OCI-LY3 (cell line): Measurements from ENCODE around the gene MTHFR.

Experiments used
- H2AFZ ChIP-seq: fragments of 200-600, 300-600 bp; shearing (Covaris generic); 2 replicates; pipeline ENCODE4 v1.6.0; 2014; ENCODE audit warnings: antibody characterized with exemption, low read depth, low read length
- H3K27ac ChIP-seq: fragments of 200-600, 300-600 bp; sonication (generic); 2 replicates; pipeline ENCODE4 v1.5.1; 2014; ENCODE audit warnings: mild to moderate bottlenecking, low read length, moderate library complexity, mixed read lengths
- H3K27me3 ChIP-seq: fragments of 200-600, 300-600 bp; sonication (generic); 2 replicates; pipeline ENCODE4 v1.6.1; 2014; ENCODE audit warnings: low read depth, low read length, mixed read lengths
- H3K36me3 ChIP-seq: fragments of 200-600, 300-600 bp; sonication (generic); replicated peaks from 2 replicates; pipeline ENCODE3; 2014; ENCODE audit warnings: low read depth, low read length, mixed read lengths
- H3K4me1 ChIP-seq: fragments of 300-600, 200-600 bp; sonication (generic); 2 replicates; pipeline ENCODE4 v1.6.1; 2014; ENCODE audit warnings: low read length, mixed read lengths
- H3K4me2 ChIP-seq: fragments of 200-600, 300-600 bp; sonication (generic); 2 replicates; pipeline ENCODE4 v1.6.1; 2014; ENCODE audit warnings: low read length, mixed read lengths
- H3K4me3 ChIP-seq: fragments of 300-600, 200-600 bp; sonication (generic); 2 replicates; pipeline ENCODE4 v1.5.1; 2014; ENCODE audit warnings: antibody characterized with exemption, mild to moderate bottlenecking, low read length, moderate library complexity
- H3K79me2 ChIP-seq: fragments of 300-600, 200-600 bp; shearing (Covaris generic); 2 replicates; pipeline ENCODE4 v1.6.1; 2014; ENCODE audit warnings: mild to moderate bottlenecking, low read length, mixed read lengths
- H3K9ac ChIP-seq: fragments of 300-600, 200-600 bp; shearing (Covaris generic); 2 replicates; pipeline ENCODE4 v1.6.0; 2014; ENCODE audit warnings: mild to moderate bottlenecking, low read length, moderate library complexity
- H3K9me3 ChIP-seq: fragments of 200-600, 300-600 bp; shearing (Covaris generic); 2 replicates; pipeline ENCODE4 v1.6.1; 2014; ENCODE audit warnings: low read length, mixed read lengths; ENCODE audit not compliant: insufficient read depth
- H4K20me1 ChIP-seq: fragments of 200-600, 300-600 bp; sonication (generic); 2 replicates; pipeline ENCODE4 v1.6.1; 2016; ENCODE audit warnings: low read length, mixed read lengths; ENCODE audit not compliant: insufficient read depth
- EZH2phosphoT487 ChIP-seq: fragments of 200-600 bp; shearing (Covaris generic); IDR thresholded peaks from 2 replicates; pipeline ENCODE4 v1.6.1; 2018; ENCODE audit warnings: antibody characterized with exemption, mixed run types, low read depth
- TF ChIP-seq, protein P1 (sequence below): fragments of 200-600, 300-600 bp; sonication (generic); IDR thresholded peaks from 2 replicates; pipeline ENCODE4 v1.5.1; 2014; ENCODE audit warnings: antibody characterized with exemption, low read length, low read depth

The MTHFR gene

DNA sequence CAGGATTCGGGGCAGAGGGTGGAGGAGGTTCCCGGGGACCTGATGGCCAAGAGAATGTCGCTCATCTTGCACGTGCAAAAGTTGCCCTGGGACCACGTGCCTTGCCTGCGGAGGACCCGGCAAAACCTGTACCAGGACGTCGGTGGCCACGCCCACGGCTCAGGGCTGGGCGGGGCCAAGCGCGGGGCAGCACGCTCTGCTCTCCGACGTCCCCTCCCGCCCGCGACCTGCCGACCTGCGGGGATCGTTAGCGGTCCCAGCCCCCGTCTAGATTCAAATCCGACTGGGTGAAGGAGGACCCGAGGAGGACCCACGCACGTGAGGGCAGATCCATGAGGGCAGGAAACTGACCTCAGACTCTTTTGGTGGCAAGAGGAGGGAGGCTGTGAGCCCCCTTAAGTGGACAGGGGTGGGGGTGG, 43.8 kb downstream of the MTHFR start, which contains the start of gene C1orf167:
Gene C1orf167 (plus strand): TSS at position 206 of the 419 bp plus-strand sequence. CDS start 2,208 bp downstream, outside the sequence.
- Histone ChIP-seq H3K27me3 (no peaks in the 10 kb centered on the region), H3K4me2 (no peak within 1 kb of the TSS), H4K20me1 (no peaks in the 10 kb centered on the region), H3K4me1 (no peaks in the 10 kb centered on the region), H3K9me3 (no peaks in the 10 kb centered on the region), H3K27ac (no peak within 1 kb of the TSS), H3K4me3 (no peak within 1 kb of the TSS), H3K9ac (no peak within 1 kb of the TSS), H2AFZ (no peak within 1 kb of the TSS), H3K36me3 (no peaks in the 10 kb centered on the region), H3K79me2 (no peaks in the 10 kb centered on the region)
- TF ChIP-seq, protein P1, sequence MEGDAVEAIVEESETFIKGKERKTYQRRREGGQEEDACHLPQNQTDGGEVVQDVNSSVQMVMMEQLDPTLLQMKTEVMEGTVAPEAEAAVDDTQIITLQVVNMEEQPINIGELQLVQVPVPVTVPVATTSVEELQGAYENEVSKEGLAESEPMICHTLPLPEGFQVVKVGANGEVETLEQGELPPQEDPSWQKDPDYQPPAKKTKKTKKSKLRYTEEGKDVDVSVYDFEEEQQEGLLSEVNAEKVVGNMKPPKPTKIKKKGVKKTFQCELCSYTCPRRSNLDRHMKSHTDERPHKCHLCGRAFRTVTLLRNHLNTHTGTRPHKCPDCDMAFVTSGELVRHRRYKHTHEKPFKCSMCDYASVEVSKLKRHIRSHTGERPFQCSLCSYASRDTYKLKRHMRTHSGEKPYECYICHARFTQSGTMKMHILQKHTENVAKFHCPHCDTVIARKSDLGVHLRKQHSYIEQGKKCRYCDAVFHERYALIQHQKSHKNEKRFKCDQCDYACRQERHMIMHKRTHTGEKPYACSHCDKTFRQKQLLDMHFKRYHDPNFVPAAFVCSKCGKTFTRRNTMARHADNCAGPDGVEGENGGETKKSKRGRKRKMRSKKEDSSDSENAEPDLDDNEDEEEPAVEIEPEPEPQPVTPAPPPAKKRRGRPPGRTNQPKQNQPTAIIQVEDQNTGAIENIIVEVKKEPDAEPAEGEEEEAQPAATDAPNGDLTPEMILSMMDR, result no peak

DNA sequence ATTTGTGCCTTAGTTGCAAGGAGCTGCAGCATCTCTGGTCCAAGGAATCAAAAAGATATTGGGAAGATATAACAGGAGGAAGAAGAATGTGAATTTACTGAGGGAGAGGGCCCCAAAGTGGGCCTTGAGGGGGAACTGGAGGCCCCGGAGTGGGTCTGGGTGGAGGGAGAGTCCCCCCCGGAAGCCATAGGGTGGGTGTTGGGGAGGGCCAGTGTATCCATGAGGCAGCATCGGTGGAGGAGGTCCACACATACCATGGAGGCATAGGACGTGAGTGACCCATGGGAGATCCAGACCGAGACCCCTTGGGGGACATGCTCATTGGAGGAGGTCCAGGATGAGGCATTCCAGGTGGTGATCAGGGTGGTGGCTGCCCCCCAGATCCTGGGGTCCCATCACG, 44.5 kb downstream of the MTHFR start:
- Histone ChIP-seq H3K27me3 (no peaks in the 10 kb centered on the region), H3K4me3 (no peak overlapping the region), H4K20me1 (no peaks in the 10 kb centered on the region), H3K36me3 (no peaks in the 10 kb centered on the region), H3K27ac (no peak overlapping the region), H2AFZ (no peak overlapping the region), H3K4me1 (no peaks in the 10 kb centered on the region), H3K9me3 (no peaks in the 10 kb centered on the region), H3K79me2 (no peaks in the 10 kb centered on the region), H3K4me2 (no peak overlapping the region), H3K9ac (no peak overlapping the region)
- TF ChIP-seq, protein P1, result no peak
- TF ChIP-seq EZH2phosphoT487, result no peak

DNA sequence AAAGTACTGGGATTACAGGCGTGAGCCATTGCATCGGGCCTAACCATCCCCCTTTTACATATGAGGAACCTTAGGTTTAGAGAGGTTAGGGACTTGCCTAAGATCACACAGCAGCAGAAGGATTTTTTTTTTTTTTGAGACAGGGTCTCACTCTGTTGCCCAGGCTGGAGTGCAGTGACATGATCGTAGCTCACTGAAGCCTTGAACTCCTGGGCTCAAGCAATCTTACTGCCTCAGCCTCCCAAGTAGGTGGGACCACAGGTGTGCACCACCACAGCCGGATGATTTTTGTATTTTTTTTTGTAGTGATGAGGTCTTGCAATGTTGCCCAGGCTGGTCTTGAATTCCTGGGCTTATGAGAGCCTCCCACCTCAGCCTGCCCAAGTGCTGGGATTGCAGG, 46.0 kb downstream of the MTHFR start:
- H3K36me3 ChIP-seq, result no peaks in the 10 kb centered on the region
- no peak overlapping the region for H3K9ac ChIP-seq
- H3K79me2 ChIP-seq, result no peaks in the 10 kb centered on the region
- TF ChIP-seq, protein P1, result no peak
- TF ChIP-seq EZH2phosphoT487, result no peak
- H3K27me3 ChIP-seq, result no peaks in the 10 kb centered on the region
- no peak overlapping the region for H3K4me3 ChIP-seq
- H2AFZ ChIP-seq, result no peak overlapping the region
- H3K4me2 ChIP-seq, result no peak overlapping the region
- no peaks in the 10 kb centered on the region for H4K20me1 ChIP-seq
- no peaks in the 10 kb centered on the region for H3K9me3 ChIP-seq
- H3K27ac ChIP-seq, result no peak overlapping the region
- no peaks in the 10 kb centered on the region for H3K4me1 ChIP-seq

DNA sequence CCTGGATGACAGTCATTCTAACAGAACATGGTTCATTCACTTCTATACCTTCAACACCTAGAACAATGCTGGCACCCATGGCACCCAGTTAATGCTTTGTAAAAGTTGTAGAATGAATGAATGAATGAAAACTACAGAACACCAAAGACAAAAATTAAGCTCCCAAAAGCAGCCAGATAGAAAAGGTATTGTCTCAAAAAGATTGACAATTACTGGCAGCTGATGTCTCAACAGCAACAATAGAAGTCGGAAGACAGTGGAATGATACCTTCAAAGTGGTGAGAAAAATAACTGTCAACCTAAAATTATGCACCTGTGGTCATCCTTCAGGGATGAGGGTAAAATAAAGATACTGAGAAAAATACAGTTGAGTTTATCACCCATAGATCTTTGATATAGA, 48.7 kb downstream of the MTHFR start:
- H2AFZ ChIP-seq, result no peak overlapping the region
- no peak overlapping the region for H3K27ac ChIP-seq
- no peaks in the 10 kb centered on the region for H3K36me3 ChIP-seq
- H3K4me2 ChIP-seq, result no peak overlapping the region
- H3K9ac ChIP-seq, result no peak overlapping the region
- no peak overlapping the region for H3K4me3 ChIP-seq
- TF ChIP-seq, protein P1, result no peak
- TF ChIP-seq EZH2phosphoT487, result no peak
- H3K79me2 ChIP-seq, result no peaks in the 10 kb centered on the region
- no peaks in the 10 kb centered on the region for H3K9me3 ChIP-seq
- no peaks in the 10 kb centered on the region for H3K4me1 ChIP-seq
- H3K27me3 ChIP-seq, result no peaks in the 10 kb centered on the region
- no peaks in the 10 kb centered on the region for H4K20me1 ChIP-seq
